ENCODE data around the gene ABCF1.

The ABCF1 gene

DNA sequence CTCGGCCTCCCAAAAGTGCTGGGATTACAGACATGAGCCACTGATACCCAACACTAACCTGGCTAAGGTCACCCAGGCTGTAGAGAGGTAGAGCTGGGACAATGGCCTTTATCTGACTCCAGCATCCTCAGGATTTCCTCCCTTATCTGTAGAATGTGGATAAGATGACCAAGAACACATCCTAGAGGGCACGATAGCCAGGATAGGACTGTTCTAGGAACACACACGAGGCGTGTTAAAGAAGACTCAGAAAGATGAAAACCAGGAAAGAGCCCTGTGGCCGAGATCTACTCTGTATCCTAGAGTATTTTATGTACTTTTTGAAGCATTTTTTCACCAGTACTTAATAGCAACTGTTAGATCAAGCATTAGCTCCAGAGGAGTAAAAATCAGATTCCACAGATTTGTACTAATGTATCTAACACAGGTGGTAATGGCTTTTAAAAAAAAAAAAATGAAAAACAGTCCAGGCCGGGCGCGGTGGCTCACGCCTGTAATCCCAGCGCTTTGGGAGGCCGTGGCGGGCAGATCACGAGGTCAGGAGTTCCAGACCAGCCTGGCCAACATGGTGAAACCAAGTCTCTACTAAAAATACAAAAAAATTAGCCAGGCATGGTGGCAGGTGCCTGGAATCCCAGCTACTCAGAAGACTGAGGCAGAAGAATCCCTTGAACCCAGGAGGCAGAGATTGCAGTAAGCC is 28.5 kb downstream of the ABCF1 start:
- no peak overlapping the region for H3K4me3 ChIP-seq (ENCODE audit: low read depth, low read length)
- TF ChIP-seq, protein P1, sequence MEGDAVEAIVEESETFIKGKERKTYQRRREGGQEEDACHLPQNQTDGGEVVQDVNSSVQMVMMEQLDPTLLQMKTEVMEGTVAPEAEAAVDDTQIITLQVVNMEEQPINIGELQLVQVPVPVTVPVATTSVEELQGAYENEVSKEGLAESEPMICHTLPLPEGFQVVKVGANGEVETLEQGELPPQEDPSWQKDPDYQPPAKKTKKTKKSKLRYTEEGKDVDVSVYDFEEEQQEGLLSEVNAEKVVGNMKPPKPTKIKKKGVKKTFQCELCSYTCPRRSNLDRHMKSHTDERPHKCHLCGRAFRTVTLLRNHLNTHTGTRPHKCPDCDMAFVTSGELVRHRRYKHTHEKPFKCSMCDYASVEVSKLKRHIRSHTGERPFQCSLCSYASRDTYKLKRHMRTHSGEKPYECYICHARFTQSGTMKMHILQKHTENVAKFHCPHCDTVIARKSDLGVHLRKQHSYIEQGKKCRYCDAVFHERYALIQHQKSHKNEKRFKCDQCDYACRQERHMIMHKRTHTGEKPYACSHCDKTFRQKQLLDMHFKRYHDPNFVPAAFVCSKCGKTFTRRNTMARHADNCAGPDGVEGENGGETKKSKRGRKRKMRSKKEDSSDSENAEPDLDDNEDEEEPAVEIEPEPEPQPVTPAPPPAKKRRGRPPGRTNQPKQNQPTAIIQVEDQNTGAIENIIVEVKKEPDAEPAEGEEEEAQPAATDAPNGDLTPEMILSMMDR (IDR thresholded peaks at IDR 0.05; ENCODE audit: low read depth, low read length): no peak
- in situ Hi-C loops (cut with HindIII; ENCODE audit: low sequenced_read_pairs): no loop called here
- DNase-seq (ENCODE audit: low read depth, low spot score): no peak

DNA sequence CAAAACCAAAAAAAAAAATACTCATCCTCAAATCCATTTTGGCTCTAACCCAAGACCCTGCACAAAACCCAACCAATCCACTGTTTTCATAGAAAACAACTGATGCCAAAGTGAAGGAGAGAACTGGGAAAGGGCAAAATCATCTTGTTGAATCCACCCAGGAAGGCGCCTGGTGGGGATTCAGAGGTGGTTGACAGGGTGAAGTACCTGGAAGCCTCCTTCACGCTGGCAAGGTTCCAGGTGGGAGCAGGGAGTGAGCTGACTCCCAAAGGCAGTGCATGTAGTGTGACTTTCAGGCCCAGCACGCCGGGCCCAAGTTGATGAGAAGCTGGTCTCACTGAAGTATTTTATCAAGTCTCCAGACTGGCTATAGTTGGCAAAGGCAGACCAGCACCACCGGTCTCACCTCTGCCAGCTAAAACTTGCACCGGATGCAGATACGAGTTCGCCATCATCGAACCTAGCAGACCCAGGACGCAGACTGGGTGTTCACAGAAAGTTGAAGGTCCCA is 29.3 kb downstream of the ABCF1 start:
- in situ Hi-C loops (cut with HindIII; ENCODE audit: low sequenced_read_pairs): no loop called here
- no peak overlapping the region for H3K4me3 ChIP-seq (ENCODE audit: low read depth, low read length)
- TF ChIP-seq, protein P1 (IDR thresholded peaks at IDR 0.05; ENCODE audit: low read depth, low read length): no peak
- DNase-seq (ENCODE audit: low read depth, low spot score): no peak

DNA sequence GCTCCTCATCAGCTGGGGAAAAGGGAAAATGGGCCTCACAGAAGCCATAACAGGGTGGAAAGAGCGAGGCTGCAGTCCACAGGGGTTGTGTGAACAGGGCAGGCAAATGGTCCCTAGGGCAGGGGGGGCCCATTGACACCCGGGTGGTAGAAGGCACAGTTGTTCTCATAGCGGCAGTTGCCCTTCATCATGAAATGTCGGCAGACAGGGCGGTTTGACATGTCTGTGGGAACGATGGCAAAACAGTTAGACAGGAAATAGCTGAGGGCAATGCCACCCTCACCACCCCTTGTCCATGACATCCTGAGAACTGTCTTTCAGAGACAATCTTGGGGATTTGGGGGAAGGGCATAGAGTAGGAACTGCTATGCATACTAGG is 30.2 kb downstream of the ABCF1 start:
- H3K4me3 ChIP-seq (ENCODE audit: low read depth, low read length): no peak overlapping the region
- no peak for DNase-seq (ENCODE audit: low read depth, low spot score)
- in situ Hi-C loops (cut with HindIII; ENCODE audit: low sequenced_read_pairs): no loop called here
- TF ChIP-seq, protein P1 (IDR thresholded peaks at IDR 0.05; ENCODE audit: low read depth, low read length): no peak

- TF ChIP-seq, protein P1 (IDR thresholded peaks at IDR 0.05; ENCODE audit: low read depth, low read length): no peak
- no peak overlapping the region for H3K4me3 ChIP-seq (ENCODE audit: low read depth, low read length)
Measured at GRCh38 chr6:30601815-30602641, 30.8 kb downstream of the ABCF1 start.

GRCh38 chr6:30603961-30604360 is 32.7 kb downstream of the ABCF1 start:
- in situ Hi-C loops (cut with HindIII; ENCODE audit: low sequenced_read_pairs): no loop called here
- TF ChIP-seq, protein P1 (IDR thresholded peaks at IDR 0.05; ENCODE audit: low read depth, low read length): no peak
- no peak for DNase-seq (ENCODE audit: low read depth, low spot score)
- no peak overlapping the region for H3K4me3 ChIP-seq (ENCODE audit: low read depth, low read length)

More at GRCh38 chr6:30601815-30602641, 30.8 kb downstream of the ABCF1 start:
- in situ Hi-C loops (cut with HindIII; ENCODE audit: low sequenced_read_pairs): no loop called here
- no peak for DNase-seq (ENCODE audit: low read depth, low spot score)

- no peak overlapping the region for H3K4me3 ChIP-seq (ENCODE audit: low read depth, low read length)
- no peak for DNase-seq (ENCODE audit: low read depth, low spot score)
- TF ChIP-seq, protein P1 (IDR thresholded peaks at IDR 0.05; ENCODE audit: low read depth, low read length): no peak
- in situ Hi-C loops (cut with HindIII; ENCODE audit: low sequenced_read_pairs): no loop called here
Measured at GRCh38 chr6:30610065-30610464, 38.8 kb downstream of the ABCF1 start.
